B cell (primary cell): Measurements from ENCODE around the gene WDR12. TPM values are rescaled to one million over a fixed set of nuclear protein-coding genes. Genes with fewer than 3 reads are reported as not detected.

Experiments
- polyA plus RNA-seq: library from polyadenylated mRNA; depleted of rRNA; stranded (reverse); fragments of >200 nt; gene quantifications from 2 replicates; pipeline ENCODE4 v1.2.3, GENCODE V29; 2012
- total RNA-seq, 2 donors: library from RNA; stranded (reverse); fragments of 120-200 nt in 1 of 2; gene quantifications; 1 replicate in 1 of 2; 2 replicates in 1 of 2; pipeline versions ENCODE4 v1.2.3 to v1.2.4, GENCODE V29; 2013 to 2022

WDR12 gene
- total and polyA plus RNA-seq, 2 donors (not counting 1 experiment from before 2014, with no cell fraction given) = 7.1 to 20.8 TPM

Other genes with a start within 250 kb of the WDR12 start
- gene ICA1L, start 39.9 kb downstream of the WDR12 start, total RNA-seq = 6.0 and 6.8 TPM in 2 replicates
- gene ICA1L, start 39.9 kb downstream of the WDR12 start, polyA plus RNA-seq = 2.4 and 2.5 TPM in 2 replicates
- gene CARF, start 602 bp upstream of the WDR12 start, total RNA-seq = 27.5 and 28.4 TPM in 2 replicates
- 10.1 and 11.3 TPM in 2 replicates for gene CARF, start 602 bp upstream of the WDR12 start, polyA plus RNA-seq
- 22.0 and 22.5 TPM in 2 replicates for gene NBEAL1, start 103.2 kb upstream of the WDR12 start, total RNA-seq
- gene NBEAL1, start 103.2 kb upstream of the WDR12 start, polyA plus RNA-seq = 2.2 and 3.0 TPM in 2 replicates